Epidermal melanocyte (primary cell): ENCODE data around the gene FBXO31.

Experiments used
- DNase-seq: peaks from one replicate; pipeline ENCODE4 v3.0.0; 2011; ENCODE audit warnings: low spot score; ENCODE audit not compliant: insufficient read length

The FBXO31 gene

GRCh38 chr16:87330646-87331045 lies 52.9 kb downstream of the FBXO31 start:
- no peak for DNase-seq

GRCh38 chr16:87330257-87330624 lies 53.3 kb downstream of the FBXO31 start:
- DNase-seq = no peak

- DNase-seq = no peak
These were observed 53.9 kb downstream of the FBXO31 start for GRCh38 chr16:87329436-87330256.

- DNase-seq = no peak
These were observed 54.7 kb downstream of the FBXO31 start for GRCh38 chr16:87328846-87329245.

GRCh38 chr16:87327798-87328495 lies 55.6 kb downstream of the FBXO31 start:
- DNase-seq = no peak

GRCh38 chr16:87326151-87326571 lies 57.4 kb downstream of the FBXO31 start:
- no peak for DNase-seq

GRCh38 chr16:87325423-87325858 lies 58.1 kb downstream of the FBXO31 start:
- no peak for DNase-seq

- DNase-seq = peak; percentile 84
These were observed 58.9 kb downstream of the FBXO31 start for GRCh38 chr16:87324411-87325275.

- no peak for DNase-seq
These were observed 59.7 kb downstream of the FBXO31 start for GRCh38 chr16:87323727-87324410.

- DNase-seq = no peak
These were observed 60.5 kb downstream of the FBXO31 start for GRCh38 chr16:87322833-87323726.

GRCh38 chr16:87322360-87322759 lies 61.2 kb downstream of the FBXO31 start:
- no peak for DNase-seq

GRCh38 chr16:87321336-87322107 lies 62.1 kb downstream of the FBXO31 start:
- no peak for DNase-seq

- no peak for DNase-seq
These were observed 62.9 kb downstream of the FBXO31 start for GRCh38 chr16:87320510-87321227.

- DNase-seq = no peak
These were observed 63.5 kb downstream of the FBXO31 start for GRCh38 chr16:87319997-87320491.

- no peak for DNase-seq
These were observed 64.6 kb downstream of the FBXO31 start for GRCh38 chr16:87319011-87319410.

GRCh38 chr16:87317750-87318644 lies 65.6 kb downstream of the FBXO31 start:
- peak; percentile 55 for DNase-seq

- peak; percentile 99 for DNase-seq
These were observed 66.4 kb downstream of the FBXO31 start, which contains the start of gene C16orf95 for GRCh38 chr16:87316923-87317749. Gene C16orf95, minus strand, starts transcription at chr16:87317392. Its CDS starts 150 bp downstream, at chr16:87317242.
